Body of pancreas (tissue), 4 donors: ENCODE measurements around the gene ENHO.

Experiments used
- POLR2A ChIP-seq, 3 donors: fragments of 450-650 bp; IDR thresholded peaks; one replicate each; pipeline ENCODE4 v1.6.1; 2016; ENCODE audit warnings: antibody characterized with exemption in 3 of 3, mild to moderate bottlenecking in 2 of 3
- TF ChIP-seq, protein P1 (sequence below), 7 experiments: fragments of 450-650 bp in 4 of 7; fragments of 200-600 bp in 3 of 7; sonication (generic) in 3 of 7; IDR thresholded peaks; one replicate each; pipeline ENCODE4 v1.5.1; 2016 to 2019; ENCODE audit warnings: antibody characterized with exemption in 7 of 7

DNA sequence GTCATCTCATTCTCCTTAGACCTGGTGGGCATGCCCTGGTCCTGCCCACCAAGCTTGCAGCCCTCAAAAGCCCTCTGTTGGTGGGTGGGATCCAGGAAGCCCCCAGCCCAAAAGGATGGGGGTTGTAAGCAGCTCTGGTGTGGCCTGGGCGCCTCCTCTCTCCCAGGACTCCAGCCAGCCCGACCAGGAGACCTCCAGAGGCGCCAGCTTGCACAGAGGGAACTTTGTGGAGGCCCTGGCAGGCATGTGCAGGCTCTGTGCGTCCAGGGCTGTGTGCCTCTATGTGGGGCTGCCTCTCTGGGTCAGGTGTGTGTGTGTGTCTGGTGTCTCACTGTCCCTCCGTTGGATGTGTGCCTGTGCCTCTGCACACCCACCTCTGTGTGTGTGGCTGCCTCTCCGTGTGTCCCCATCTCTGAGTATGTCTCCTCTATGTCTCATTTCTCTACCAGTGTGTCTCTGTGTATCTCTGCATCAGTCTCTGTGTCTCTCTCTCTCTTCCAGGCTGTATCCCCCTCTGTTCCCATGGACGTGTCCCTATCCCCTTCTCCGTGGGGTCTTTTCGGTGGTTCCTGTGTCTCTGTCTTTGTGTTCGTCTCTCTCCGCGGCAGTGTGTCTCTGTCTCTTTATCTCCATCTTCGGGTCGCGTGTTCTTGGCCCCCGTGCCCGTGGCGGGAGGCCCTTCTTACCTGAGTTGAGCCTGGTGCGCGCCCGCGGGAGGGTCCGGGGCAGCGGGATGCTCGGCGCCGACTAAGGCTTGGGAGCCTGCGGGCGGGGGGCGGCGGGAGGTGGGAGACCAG lies 501 bp downstream of the ENHO start:
- TF ChIP-seq, protein P1, sequence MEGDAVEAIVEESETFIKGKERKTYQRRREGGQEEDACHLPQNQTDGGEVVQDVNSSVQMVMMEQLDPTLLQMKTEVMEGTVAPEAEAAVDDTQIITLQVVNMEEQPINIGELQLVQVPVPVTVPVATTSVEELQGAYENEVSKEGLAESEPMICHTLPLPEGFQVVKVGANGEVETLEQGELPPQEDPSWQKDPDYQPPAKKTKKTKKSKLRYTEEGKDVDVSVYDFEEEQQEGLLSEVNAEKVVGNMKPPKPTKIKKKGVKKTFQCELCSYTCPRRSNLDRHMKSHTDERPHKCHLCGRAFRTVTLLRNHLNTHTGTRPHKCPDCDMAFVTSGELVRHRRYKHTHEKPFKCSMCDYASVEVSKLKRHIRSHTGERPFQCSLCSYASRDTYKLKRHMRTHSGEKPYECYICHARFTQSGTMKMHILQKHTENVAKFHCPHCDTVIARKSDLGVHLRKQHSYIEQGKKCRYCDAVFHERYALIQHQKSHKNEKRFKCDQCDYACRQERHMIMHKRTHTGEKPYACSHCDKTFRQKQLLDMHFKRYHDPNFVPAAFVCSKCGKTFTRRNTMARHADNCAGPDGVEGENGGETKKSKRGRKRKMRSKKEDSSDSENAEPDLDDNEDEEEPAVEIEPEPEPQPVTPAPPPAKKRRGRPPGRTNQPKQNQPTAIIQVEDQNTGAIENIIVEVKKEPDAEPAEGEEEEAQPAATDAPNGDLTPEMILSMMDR (IDR thresholded peaks at IDR 0.05), result no peak
- no peak for TF ChIP-seq POLR2A (IDR thresholded peaks at IDR 0.05)
